Activated CD4-positive, alpha-beta memory T cell treated with anti-CD3 and anti-CD28 coated beads, Interleukin-2, amount 10 ng/mL, durations not matched to agents 7 days and 5 days (primary cell): ENCODE measurements around the gene MLN. TPM values are rescaled to one million over a fixed set of nuclear protein-coding genes. Genes with fewer than 3 reads are reported as not detected.

Source experiments
- CTCF ChIA-PET: fragments of 350-600 bp; sonication (Branson Sonifier 250); formaldehyde crosslinking; loops from one replicate; lab custom pipeline; 2021; ENCODE audit warnings: antibody characterized with exemption, inconsistent platforms; lab: Charles Lee
- POLR2A ChIA-PET: fragments of 350-600 bp; sonication (Branson Sonifier 250); formaldehyde crosslinking; loops from one replicate; lab custom pipeline; 2021; ENCODE audit warnings: antibody characterized with exemption; lab: Charles Lee
- DNase-seq: peaks from one replicate; pipeline ENCODE4 v3.0.0-alpha.2; 2020
- H3K27ac Mint-ChIP-seq: one replicate; pipeline ENCODE4 v1.8.0; 2021; ENCODE audit warnings: mild to moderate bottlenecking, mixed read lengths
- H3K27me3 Mint-ChIP-seq: one replicate; pipeline ENCODE4 v1.8.0; 2021; ENCODE audit warnings: mixed read lengths
- H3K36me3 Mint-ChIP-seq: one replicate; pipeline ENCODE4 v1.8.0; 2021; ENCODE audit warnings: low read depth, mixed read lengths
- H3K4me1 Mint-ChIP-seq: one replicate; pipeline ENCODE4 v1.8.0; 2021; ENCODE audit warnings: mixed read lengths
- H3K4me3 Mint-ChIP-seq: one replicate; pipeline ENCODE4 v1.8.0; 2021; ENCODE audit warnings: mild to moderate bottlenecking, mixed read lengths
- H3K9me3 Mint-ChIP-seq: one replicate; pipeline ENCODE4 v1.8.0; 2021; ENCODE audit warnings: mixed read lengths
- total RNA-seq, 2 experiments: library from RNA; stranded (reverse); gene quantifications; one replicate each; pipeline ENCODE4 v1.2.3, GENCODE V29; 2021

The MLN gene
- total RNA-seq, 2 experiments from 2014 or later: not detected

DNA sequence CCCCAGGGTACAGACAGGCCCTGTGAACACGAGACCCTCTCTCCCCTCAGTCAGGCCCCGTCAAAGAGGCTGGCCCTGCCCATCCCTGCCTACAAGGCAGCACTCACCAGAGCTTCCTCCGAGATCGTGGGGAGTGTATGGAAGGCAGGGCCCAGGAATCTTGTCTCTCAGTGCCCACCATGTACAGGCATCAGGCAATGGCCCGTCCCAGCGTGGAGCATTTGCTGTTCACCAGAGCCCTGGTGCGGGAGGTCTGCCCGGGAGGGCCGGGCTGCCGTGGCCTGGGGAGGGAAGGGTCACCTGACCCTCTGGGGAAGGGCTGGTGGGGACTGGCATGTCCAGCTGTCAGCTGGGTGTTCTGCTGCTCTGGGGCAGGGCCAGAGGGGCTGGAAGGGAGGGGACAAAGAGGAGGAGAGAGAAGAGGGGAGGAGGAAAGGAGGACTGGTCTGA is 57.1 kb downstream of the MLN start, which contains the start of gene IP6K3:
Gene IP6K3, minus strand, starts transcription at position 255 of the 450 bp plus-strand sequence. CDS start 11,429 bp downstream, outside the sequence.
- no peak within 1 kb of the TSS for H3K27ac Mint-ChIP-seq
- ChIA-PET CTCF (interaction anchor here (1.0 to 1.3 kb wide), 2 partner anchors 14 to 36 kb away, joined by 3 to 5 read pairs; partner anchors contain the start of gene UQCC2), POLR2A (no interaction called here)
- DNase-seq: no peak
- H3K27me3 Mint-ChIP-seq: peaks cover 21% of the 10 kb centered on the region
- no peak within 1 kb of the TSS for H3K4me3 Mint-ChIP-seq
- H3K9me3 Mint-ChIP-seq: no peaks in the 10 kb centered on the region
- no peaks in the 10 kb centered on the region for H3K36me3 Mint-ChIP-seq
- H3K4me1 Mint-ChIP-seq: no peaks in the 10 kb centered on the region

DNA sequence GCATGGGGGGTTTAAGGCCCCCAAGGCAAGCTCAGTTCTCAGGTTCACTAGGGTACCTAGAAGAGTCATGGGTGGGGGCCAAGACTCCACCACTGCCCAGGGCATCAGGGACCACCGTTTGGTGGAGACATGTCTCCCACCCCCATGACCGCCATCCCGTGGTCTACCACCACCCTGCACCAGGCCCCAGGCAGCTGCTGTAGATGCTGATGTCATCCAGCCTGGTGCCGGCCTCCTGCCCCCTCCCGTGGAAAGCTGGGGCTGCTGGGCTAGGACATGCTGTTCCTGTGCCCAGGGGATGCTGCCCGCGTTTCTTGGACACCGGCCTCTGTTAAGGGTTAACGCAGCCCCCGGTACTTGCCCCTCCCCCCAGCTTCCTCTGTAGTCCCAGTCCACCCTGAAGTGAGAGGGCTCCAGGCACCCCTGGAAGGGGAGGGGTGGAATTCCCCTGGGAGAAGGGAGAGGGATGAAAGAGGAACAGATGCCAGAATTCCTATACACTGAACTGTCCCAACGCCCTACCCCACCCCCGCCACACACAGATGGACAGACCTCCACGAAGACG is 57.7 kb downstream of the MLN start:
- DNase-seq: no peak
- H3K36me3 Mint-ChIP-seq: no peaks in the 10 kb centered on the region
- no peaks in the 10 kb centered on the region for H3K4me1 Mint-ChIP-seq
- H3K4me3 Mint-ChIP-seq: no peak overlapping the region
- ChIA-PET POLR2A (no interaction called here), CTCF (interaction anchor here (1.1 to 3.3 kb wide), 4 partner anchors 15 to 202 kb away, joined by 3 to 18 read pairs (median 4); partner anchors contain the start of gene UQCC2)
- no peaks in the 10 kb centered on the region for H3K9me3 Mint-ChIP-seq
- H3K27ac Mint-ChIP-seq: no peak overlapping the region
- H3K27me3 Mint-ChIP-seq: peaks cover 21% of the 10 kb centered on the region

DNA sequence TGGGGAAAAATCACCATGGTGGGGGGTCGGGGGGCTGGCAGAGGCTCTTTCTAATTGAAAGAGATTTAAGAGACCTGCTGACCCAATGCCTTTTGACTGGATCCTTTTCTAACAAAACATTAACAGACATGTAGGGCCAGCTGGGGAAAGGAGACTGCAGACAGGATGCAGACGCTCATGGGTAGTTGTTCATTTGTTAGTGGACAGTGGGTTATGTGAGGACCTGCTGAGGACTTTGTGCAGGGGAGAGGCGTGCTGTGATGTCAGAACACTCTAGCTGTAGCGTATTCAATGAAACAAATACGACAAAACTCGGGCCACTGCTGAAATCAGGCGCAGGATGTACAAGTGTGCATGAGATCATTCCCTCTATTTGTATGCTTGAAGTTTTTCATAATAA is 58.3 kb downstream of the MLN start:
- Mint-ChIP-seq H3K9me3 (no peaks in the 10 kb centered on the region), H3K27me3 (peaks cover 21% of the 10 kb centered on the region), H3K4me1 (no peaks in the 10 kb centered on the region), H3K36me3 (no peaks in the 10 kb centered on the region), H3K4me3 (no peak overlapping the region), H3K27ac (no peak overlapping the region)
- CTCF ChIA-PET: interaction anchor here (1.1 to 3.3 kb wide), 5 partner anchors 15 to 202 kb away, joined by 3 to 18 read pairs (median 5); partner anchors contain the start of gene UQCC2
- POLR2A ChIA-PET: no interaction called here
- no peak for DNase-seq

DNA sequence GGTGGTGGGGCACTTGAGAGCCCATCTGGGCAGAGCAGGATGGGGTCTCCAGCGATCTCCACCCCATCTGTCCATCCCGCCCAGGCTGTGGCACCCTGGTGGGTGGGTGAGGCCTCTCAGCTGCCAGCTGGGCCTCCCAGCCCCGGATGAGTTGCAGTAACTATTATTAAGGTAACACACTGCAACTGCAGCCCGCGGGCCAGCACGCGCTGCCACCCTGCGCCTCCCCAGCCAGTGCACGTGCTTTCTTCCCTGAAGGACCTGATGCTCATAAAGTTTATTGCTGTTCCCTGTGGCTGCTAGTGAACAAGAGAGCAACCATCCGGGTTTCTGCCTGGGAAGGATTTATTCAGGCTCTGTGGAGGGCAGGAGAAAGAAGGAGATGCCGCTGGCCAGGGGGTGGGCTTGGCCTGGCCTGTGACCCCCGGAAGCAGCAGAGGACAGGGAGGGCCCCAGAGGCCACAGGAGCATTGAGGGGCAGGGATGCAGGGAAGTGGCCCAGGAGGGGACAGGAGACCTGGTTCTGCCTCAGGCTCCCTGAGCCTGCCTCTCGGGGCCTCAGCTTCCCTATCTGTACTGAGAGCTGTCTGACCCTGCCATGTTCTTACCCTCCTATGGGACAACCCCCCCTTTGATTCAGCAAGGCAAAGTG is 58.8 kb downstream of the MLN start:
- ChIA-PET CTCF (interaction anchor here (0.7 to 3.3 kb wide), 11 partner anchors 9 to 230 kb away, joined by 3 to 18 read pairs (median 3); partner anchors contain the start of gene UQCC2), POLR2A (interaction anchor here (2.4 kb wide), 1 partner anchor 33 kb away, joined by 6 read pairs; the partner anchor contains the start of gene UQCC2)
- Mint-ChIP-seq H3K27me3 (peaks cover 21% of the 10 kb centered on the region), H3K36me3 (no peaks in the 10 kb centered on the region), H3K27ac (no peak overlapping the region), H3K4me3 (no peak overlapping the region), H3K4me1 (no peaks in the 10 kb centered on the region), H3K9me3 (no peaks in the 10 kb centered on the region)
- DNase-seq: no peak

Other genes starting within 250 kb of the MLN start
- 100 to 1,000 TPM in 1 of 2 experiments, 10 to 100 TPM in 1; 97.9 to 100 TPM for gene BAK1, start 223.7 kb downstream of the MLN start, total RNA-seq
- 10 to 100 TPM; 54.2 to 55.1 TPM for gene ITPR3, start 182.7 kb downstream of the MLN start, total RNA-seq
- 10 to 100 TPM; 70.7 to 75.3 TPM for gene UQCC2, start 92.3 kb downstream of the MLN start, total RNA-seq
- not detected for gene IP6K3, start 57.1 kb downstream of the MLN start, total RNA-seq
- 10 to 100 TPM; 70.6 to 76.1 TPM for gene LEMD2, start 14.9 kb downstream of the MLN start, total RNA-seq